NCI-H2227 (cell line): ENCODE measurements around the gene CTBP2.
A peak's percentile ranks its signal among the peaks of the same experiment; 100 is the strongest.
"Not testable (repeated sequence)": the region's sequence is repeated elsewhere in the genome, so short reads cannot be mapped to it uniquely, and the experiment has no call there.

ENCODE experiments used
- DNase-seq: peaks from one replicate; lab custom pipeline; 2025; ENCODE audit not compliant: unreplicated experiment; lab: John Stamatoyannopoulos, UW

Gene CTBP2

DNA sequence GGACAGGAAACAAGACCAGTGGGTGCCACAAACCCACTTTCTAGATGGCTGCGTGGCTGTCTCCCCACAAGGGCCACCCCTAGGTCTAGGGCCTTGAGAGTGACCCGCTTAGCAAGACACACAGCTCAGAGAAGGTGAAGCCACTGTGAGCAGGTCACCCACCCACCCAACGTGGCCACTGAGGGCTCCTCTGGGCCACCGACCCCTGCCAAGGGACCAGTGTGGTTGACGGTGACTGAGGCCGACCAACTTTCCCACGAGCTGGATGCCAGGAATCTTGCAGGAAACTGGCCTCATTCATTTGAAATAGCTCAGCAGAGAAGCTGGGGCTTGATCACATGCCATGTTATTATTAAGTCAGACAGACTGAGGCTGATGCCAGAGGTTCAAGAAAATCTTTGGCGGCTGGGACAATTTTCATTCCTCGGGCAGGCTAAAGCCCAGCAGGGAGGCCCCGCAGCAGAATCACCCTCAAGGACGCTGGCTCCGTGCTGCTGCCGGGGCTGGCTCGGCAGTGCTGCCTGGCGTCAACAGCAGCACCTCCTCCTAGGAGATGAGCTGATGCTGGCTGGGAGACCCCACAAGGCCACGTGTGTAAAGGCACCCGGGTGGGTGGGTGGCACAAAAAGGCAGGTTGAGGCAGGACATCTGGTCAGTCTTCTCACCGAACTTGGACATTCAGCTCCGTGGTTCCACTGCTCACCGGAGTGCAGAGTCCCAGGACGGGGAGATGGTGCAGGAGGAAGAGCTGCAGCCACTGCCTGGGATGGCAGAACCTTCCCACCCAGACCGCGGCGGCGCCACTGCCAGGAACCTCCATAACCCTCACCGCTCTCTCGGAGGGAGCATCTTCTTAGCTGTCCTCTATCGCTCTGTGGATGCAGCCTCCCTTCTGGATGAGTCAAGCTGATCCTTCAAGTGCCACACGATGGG lies 160.7 kb downstream of the CTBP2 start:
- DNase-seq, result no peak

DNA sequence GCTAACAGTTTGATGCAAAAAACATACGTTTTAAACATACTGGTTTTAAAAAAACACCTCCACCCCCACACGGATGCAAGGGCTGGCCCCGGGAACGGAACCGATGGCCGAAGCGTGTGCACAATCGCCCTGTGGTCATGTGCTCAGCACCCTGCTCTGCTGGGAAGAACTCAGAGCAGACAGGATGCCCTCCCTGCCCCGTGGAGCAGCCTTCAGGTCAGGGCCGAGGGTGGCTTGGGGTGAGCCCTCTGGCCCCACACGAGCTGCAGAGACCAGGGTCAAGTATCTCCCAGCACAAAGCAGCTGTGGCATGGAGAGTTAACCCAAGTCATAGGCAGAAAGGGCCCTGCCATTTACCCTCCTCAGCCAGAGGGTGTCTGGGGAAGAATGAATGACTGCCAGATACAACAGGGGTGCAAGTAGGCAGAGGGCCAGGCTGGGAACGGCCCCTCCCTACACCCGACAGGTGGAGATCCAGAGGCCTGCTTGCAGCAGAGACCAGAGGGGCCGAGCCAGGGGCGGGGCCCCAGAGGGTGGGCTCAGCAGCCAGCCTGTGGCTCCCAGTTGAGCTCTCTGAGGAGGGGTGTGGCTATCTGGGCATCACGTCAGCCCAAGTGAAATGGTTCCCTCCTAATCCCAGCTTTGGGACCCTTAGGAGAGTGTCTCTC lies 161.6 kb downstream of the CTBP2 start:
- DNase-seq, result no peak

DNA sequence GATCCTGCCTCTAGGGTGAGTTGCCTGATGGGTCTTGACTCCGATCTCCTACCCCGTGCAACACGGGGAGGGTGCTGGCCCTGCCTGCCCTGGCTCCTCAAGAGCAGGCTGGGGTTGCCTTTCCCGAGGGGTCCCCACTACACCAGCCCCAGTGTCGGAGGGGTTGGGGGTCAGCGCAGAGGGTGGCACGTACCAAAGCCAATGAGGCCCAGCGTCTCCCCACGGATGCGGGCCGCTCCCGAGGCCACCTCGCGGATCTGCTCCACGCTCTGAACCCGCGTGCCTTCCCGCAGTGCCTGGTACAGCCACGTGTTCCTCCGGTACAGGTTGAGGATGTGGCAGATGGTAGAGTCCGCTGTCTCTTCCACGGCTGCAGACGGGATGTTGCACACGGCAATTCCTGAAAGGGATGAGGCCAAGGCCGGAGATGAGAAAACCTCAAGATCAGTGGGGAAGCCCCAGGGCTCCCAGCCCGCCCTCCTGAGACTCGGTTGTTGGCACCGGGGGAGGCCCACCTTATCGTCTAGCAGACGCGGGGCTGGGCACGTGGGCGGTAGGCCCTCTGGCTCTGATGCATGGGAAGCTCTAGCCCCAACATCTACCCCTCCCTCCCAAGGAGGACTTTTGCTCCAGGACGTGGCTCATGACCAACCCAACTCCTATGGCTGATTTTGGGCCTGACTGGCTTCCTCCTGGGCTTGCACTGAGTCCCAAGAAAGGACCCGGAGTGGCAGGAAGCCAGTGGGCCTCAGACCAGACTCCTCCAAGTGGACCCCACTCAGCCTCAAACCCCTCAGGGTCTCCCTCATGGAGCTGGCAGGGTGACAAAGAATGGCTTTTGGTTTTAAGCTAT lies 162.4 kb downstream of the CTBP2 start:
- DNase-seq, result no peak

DNA sequence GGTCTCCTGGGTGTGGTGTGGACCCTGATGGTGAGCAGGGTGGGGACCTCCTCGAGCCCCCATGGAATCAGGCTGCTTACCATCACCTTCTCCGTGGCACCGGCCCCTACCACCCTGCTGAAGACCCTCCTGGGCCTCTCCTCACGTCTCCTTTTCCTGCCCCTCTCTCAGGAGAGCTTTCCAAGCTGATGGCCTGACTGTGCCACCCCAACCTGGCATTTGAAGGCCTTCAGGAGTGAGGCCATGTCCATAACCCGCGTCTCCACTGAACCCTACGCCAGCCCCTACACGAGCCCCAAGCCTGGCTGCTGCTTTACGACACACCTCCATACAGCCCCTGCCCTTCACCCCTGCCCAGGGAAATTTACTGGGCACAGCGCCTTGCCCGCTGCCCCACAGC lies 163.1 kb downstream of the CTBP2 start:
- no peak for DNase-seq

DNA sequence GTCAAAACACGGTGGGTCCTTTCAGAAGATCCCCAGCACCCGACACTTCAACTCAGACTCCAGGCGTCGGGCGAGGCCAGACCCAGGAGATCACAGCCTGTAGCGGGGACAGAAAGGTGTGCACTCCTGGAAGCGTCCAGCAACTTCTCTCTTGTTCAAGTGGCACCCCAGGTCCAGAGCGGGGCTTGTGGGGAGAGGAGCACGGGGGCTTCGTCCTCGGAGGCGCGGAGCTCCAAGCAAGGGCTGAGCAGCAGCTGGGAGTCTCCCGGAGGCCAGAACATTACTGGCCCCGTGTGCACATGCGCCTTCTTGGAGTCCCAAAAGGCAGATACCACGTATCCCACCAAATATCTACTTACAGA lies 163.5 kb downstream of the CTBP2 start:
- no peak for DNase-seq

DNA sequence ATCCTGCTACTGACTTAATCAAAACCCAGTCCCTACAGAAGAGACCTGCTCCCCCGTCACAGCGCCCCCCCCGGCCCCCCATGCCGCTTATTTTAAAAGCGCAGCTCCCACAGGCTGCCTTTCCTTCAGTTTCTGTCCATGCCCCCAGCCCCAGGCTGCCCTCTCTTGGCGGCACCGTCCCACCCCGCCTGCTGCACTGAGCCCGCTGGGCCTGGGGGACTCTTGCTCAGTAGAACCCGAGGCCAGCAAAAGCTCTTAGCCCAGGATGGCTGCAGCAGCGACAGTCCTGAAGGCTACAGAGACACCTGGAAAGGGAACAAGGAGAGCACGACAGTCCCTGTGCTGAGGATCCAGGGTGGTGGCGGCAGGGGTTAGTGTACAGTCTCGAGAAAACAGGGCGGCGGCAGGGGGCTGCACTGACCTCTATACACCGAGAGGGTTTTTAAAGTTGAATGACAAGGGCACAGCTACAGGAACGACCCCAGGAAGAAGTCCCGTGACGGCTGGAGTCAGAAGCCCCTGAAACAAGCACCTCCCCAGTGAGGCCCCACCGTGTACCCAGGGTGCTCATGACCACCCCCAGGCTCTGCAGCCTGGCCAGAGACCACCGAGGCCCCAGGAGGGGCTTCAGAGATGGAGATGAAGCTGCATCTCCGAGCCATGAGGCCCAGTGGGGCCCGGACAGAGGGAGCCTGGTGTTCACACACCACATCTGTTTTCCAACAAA lies 164.1 kb downstream of the CTBP2 start:
- DNase-seq, result no peak

DNA sequence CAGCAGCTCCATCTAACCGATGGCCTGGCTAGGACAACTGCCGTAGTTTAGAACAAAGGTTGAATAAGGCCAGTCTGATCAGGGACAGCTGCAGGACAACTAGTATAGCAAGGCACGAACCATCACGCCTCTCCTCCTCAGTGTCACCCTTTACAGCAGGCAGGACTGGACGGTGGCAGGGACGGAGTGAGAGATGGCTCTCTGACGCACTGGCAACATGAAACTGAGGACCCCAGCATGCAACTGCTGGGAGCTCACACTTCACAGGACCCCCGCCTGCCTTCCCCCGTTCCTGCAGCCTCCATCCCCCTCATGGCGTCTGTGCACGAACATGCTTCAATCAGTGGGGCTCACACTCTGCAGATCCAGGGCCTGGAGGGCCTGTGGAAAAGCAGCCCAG lies 164.8 kb downstream of the CTBP2 start:
- DNase-seq, result no peak

DNA sequence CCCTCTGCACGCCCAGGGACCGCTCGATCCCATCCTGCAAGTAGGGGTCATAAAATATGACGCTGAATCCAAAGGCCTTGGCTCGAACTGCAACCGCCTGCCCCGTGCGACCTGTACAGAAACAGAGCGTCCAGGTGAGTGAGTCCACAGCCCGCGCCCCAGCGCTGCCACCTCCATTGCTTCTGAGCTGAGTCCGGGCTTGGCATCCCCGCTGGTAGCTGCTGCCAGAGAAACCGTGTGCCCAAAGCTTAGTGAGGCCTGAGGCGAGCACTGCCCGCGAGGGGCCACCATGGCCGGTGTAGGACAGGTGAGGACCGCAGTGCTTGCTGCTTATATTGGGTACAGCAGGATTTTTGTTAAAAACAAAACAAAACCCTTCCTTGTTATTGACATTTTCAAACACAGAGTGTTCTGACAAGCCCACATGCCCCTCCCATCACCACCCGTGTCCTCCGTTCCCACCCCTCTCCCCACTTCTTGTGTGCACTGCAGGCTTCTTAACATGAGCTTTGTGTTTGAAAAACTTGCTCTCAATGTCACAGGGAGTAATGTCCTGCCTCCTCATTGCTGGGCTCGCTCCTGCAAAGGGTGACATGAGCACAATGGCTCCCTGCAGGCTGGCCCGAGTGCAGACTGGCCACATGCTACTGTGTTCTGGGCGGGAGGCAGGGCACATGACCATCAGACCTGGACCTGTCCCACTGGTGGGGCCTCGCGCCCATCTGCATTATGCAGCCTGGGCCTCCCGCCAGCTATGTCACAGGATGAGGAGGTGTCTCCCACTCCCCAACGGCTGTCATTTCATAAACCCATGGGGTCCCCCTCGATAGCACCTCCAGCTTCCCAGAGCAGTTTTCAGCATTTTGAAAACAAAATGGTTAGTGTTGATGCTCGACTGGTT lies 165.5 kb downstream of the CTBP2 start:
- no peak for DNase-seq

DNA sequence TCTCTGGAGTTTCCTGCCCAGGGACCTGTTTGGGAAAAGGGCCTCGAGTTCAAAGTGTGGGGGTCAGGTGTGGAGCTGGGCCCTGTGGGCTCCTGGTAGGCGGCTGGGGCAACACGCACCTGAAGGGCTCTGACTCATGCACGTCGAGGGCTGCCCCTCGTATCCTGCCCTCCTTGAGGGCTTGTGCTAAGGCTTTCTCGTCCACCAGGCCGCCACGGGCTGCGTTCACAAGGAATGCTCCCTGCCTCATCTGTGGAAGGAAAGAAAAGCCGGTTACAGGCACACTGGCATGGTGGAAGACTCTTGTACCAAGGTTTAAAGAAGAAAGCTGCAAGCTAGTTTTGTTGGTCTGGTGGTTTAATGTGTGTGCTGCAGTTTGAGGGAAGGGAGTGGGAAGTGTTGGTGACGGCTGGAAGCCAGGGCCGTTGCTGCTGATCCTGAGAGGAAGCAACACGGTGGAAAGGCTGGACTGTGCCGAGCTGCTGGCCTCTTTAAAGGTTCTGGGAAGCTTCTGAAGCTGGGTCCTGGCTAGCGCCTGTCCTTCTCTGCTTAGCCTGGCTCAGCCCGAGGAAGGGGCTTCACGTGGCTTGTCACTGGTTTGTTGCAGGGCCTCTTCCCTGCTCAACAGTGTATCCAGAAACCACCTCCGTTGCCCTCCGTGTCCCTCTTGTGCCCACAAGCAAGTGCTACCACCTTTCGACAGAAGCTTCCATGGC lies 166.5 kb downstream of the CTBP2 start:
- DNase-seq, result no peak

DNA sequence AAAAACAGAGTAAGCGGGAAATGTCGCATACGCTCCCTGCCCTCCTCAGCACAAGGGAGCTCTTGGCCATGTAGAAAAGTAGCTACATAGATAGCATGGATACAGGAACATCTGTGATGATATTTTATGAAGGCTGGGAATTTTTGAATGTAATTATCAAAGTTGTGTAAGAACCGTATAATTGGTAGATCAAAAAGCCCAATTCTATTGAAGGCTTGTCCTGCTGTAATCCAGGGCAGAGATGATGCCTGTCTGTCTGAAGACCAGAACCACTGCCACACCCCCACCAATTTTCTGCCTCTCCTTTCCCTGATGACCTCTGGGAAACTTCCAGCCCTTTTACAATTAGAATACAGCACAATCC lies 167.0 kb downstream of the CTBP2 start:
- DNase-seq, result no peak

DNA sequence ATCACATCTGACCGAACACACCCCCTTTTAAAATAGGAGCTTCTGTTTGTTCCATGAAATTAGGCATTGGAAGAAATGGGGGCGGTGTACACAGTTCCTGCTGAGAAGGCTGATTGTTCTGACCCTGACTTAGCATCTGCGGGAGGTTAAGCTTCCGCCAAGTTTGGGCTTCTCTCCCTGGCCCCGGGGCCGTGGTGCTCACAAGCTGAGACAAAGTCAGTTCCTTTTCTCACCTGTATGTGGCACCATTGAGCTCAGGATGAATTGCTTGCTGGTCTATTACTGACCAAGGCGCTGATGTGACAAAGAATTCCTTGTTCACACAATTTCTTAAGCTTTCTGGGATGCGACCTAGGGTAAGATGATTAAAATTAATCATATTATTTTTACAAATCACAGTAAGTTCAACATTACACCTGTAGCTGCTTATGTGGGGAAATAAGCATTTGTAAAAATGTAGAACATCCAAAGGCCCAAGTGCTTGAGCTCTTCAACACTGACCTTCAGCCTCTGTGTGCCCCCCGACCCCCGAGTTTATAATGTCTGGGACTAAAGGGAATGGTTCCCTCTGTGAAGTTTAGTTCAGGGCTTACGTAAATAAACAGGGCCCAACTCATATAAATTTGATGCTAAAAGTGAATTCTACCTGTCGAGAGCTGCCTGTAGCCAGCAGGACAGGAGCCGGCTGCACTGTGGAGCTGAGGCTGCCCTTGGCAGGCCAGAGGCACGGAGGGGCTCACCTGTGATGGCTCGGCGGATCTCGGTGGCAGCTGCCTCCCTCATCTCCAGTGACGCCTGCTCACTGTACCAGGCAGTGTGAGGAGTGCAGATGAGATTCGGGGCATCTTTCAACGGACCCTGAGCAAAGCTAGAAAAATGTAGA lies 167.7 kb downstream of the CTBP2 start:
- peak; percentile 64 for DNase-seq

DNA sequence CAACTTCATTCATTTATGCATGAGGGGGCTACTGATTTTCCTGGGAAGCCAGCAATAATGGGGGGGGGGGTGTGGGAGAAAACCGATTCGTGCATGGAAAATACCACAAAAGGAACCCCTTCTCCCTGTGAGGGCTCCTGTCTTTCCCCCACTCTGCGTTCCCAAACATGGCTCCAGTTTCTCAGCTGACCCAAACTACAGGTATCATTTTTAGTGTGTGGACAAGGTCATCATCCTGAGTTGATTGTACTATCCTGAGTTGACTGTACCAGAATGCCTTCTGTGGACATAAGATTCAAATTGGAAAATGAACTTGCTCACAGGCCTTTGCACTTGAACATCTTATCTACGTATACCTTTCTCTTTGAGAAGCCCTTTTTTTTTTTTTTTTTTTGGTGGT lies 168.5 kb downstream of the CTBP2 start:
- no peak for DNase-seq

DNA sequence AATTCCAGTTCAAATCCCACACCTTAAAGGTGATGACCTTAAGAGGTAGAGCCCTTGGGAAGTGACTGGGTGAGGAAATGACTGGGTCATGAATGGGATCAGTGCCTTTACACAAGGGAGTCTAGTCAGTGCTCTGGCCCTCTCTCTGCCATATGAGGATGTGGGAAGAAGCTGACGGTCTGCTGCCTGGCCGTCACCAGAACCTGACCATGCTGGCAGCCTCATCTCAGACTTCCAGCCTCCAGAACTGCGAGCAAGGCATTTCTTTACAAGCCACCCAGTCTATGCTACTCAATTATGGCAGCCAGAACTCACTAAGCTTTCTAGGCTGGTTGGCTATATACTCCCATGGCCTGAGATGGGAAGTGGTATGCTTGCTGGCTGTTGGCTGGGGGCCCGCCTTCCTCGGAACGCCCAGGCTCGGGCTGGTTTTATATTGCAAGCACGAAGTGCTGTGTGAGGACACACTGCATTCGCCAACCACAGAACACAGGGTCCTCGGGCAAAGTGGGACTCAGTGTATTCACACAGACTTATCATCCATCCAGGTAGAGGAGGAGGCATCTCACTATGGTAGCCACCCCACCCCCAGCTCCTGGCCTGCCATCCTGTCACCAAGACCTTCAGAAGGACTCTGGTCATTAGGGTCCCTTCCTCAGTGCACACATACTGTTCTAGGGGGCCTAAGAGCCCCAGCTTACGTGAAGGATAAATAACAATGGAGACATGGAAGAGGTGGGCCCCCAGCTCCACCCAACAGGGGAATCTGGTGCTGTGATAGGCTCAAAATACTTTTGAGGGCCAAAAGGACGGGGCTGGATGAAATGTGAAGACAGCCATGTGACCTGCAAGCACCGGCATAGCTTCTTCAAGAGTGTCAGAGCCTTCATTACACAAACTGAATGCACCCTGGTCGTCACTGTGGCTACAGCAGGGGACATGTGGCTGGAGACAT lies 169.4 kb downstream of the CTBP2 start:
- no peak for DNase-seq

DNA sequence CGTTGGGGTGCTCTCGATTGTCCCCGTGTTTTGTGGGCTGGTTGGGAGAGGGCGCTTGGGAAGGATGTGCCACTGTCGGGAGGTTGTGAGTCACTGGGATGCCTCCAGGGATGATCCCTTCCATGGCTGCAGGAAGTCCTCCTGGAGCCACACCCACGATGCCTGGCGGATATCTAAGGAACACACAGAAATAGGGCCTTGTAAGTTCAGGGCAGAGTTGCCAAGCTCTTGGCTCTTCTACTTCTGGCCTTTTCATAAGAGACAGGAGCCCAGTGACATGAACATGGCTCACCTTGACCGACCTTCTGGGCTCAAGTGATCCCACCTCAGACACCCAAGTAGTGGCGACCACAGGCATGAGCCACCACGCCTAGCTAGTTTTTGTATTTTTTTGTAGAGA lies 170.8 kb downstream of the CTBP2 start:
- no peak for DNase-seq

DNA sequence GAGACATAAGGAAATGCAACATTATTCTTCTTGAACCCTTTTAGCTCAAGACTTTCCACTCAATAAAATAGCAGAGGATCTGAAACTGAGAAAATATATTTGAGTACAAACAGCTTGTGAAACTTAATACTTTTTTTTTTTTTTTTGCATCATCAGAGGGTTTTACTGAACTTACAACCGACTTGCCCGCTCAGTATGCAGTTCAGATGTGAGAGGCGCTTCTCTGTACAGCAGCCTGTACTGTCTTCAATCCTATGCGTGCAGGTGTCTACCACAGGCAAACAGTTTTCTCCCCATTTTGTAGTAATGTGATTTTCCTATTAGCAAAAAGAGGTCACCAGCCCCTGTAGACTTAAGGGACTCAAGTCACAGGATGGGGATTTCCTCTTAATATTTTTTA lies 171.6 kb downstream of the CTBP2 start:
- DNase-seq, result not testable (repeated sequence)

DNA sequence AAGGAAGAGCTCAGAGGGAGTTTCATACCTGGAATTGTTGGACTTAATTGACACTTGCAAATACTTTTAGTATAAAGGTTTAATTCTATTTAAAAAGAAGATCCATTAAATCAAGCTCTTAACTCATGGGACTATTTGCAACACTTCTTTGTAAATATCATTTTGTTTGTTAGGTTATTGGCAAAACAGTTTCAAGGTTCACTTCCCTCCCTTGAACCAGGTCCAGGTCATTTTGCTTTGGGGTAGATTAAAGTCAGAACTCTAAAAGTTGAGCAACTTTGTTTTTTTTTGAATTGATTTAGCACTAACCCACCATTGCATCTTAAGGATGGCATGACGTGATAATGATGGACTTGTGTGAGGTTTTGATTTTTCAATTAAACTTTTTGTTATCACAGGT lies 172.6 kb downstream of the CTBP2 start:
- DNase-seq, result no peak

DNA sequence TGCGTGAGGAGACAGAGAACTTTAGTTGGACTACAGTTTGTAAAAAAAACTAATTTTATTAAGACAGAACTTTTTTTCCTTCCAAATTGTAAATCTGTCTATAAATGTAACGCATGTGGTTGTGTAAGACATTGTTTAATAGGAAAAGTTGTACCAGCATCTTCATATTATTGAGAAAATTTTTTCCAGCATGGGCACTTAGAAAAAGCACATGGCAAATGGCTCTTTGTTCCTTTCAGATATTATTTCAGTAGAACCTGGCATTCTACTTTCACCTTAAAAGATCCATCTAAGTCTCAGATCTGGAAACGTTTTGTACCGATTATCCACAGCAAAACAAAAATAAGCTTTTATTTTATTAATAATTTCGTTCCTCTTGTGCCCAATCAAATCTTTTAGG lies 175.2 kb downstream of the CTBP2 start:
- DNase-seq, result no peak
